NCI-H748 (cell line): ENCODE measurements around the gene LIAS.
A peak's percentile ranks its signal among the peaks of the same experiment; 100 is the strongest.
"Not testable (repeated sequence)": the region's sequence is repeated elsewhere in the genome, so short reads cannot be mapped to it uniquely, and the experiment has no call there.

Experiments used
- DNase-seq: peaks from one replicate; lab custom pipeline; 2025; ENCODE audit not compliant: unreplicated experiment; lab: John Stamatoyannopoulos, UW

LIAS gene

DNA sequence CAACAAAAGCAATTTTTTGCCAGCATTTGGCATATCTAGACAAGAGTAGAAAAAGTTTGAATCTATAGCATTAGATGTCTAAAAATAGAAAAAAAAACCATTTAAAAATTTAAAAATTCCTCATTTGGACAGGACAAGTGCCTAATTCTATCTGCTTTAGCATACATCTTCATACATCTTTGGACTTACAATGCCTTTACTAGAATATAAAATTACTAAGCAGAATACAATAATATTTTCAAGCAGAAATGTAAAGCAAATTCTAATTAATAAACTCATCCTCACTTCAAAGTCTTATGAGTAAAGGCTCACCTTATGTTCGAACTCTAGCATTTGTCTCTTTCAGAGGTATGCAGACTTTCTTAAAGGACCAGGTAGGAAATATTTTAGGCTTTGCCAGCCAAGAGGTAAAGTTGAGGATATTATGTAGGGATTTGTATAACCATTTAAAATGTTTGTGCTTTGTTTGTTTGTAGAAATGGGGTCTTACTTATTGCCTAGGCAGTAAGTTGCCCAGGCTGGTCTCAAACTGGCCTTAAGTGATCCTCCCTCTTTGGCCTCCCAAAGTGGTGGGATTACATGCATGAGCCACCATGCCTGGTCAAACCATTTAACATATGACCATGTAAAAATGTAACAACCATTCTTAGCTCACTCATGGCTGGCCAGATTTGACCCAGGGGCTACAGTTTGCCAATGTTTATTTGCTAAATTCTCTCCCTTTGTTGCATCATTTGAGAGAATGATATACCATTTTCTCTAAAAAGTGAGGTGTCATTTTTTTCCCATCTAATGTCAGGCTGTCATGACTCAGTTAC, 39.3 kb downstream of the LIAS start:
- no peak for DNase-seq

DNA sequence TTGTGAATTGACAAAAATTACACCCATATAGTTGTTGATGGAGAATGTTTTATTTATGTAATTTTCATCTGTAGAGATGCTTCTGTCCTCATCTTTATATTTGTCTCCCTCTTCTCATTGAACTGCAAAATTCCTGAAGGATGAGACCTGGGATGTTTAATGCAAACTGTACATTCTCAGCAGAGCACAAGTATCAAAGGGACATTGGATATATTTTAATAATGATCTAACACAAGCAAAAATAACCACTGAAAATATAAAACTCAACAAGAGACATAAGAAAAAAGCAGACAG, 39.8 kb downstream of the LIAS start:
- no peak for DNase-seq

DNA sequence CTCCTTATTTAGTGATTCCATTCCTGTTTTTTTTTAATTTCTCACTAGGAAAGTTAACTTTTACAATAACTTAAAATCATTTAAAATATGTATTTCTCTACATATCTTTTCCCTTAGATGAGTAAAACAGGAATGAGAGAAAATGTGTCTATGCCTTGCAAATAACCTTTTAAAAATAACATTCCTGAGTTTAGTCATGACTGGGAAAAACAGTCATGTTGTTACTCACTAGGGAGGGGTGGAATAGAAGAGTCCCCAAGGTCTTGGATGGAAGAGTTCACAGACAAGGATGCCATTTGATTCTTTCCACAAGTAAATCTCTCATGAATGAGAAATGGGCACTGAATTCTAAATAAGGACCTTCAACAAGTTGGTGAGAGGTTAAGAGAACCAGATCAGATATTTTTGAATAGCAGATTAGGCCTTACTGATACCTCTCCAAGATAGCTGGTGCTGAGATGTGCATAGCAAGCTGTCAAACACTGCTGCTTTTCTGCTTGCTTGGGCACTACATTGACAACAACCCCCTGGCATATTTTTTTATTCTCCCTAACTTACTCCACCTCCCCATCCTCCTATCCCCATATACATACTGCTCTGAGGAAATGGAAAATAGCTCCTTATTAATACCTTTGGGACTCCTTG, 43.3 kb downstream of the LIAS start:
- no peak for DNase-seq

DNA sequence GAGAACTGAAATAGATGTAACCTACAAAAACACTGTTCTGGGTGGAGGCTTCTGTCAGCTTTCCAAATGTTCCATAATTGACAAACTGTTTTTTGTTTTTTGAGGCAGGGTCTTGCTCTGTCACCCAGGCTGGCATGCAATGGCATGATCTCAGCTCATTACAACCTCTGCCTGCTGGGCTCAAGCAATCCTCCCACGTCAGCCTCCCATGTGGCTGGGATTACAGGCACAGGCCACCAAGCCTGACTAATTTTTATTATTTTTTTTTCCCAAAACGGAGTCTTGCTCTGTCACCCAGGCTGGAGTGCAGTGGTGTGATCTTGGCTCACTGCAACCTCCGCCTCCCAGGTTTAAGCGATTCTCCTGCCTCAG, 43.8 kb downstream of the LIAS start:
- not testable (repeated sequence) for DNase-seq

DNA sequence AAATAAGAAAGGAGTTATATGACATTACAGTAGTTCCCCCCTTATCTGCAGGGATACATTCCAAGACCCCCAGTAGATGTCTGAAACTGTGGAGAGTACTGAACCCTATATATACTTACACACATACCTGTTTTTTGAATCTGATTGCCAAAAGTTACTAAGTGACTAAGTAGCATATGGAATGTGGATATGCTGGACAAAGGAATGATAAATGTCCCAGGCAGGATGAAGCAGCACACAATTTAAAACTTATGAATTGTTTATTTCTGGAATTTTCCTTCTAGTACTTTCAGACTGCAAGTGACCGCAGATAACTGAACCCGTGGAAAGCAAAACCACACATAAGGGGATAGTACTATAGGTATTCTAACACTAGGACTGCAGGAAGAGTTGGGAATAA, 45.7 kb downstream of the LIAS start:
- DNase-seq, result no peak

DNA sequence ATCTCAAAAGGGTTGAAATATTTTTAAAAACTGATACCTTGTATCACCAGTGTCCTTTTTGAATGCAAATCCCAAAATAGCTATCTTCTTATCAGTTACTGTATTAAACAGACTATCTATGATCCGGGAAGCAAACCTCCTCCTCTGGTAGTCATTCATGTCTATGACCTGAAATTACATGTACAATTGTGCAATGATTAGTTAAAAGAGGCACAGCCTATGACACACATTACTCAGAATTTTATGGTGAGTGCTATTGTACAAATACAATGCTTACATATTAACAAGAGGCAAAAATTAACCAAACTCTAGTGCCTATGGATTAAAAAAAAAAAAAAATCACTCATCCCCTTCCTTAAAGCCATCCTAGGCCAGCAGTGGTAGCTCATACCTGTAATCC, 46.7 kb downstream of the LIAS start:
- no peak for DNase-seq

DNA sequence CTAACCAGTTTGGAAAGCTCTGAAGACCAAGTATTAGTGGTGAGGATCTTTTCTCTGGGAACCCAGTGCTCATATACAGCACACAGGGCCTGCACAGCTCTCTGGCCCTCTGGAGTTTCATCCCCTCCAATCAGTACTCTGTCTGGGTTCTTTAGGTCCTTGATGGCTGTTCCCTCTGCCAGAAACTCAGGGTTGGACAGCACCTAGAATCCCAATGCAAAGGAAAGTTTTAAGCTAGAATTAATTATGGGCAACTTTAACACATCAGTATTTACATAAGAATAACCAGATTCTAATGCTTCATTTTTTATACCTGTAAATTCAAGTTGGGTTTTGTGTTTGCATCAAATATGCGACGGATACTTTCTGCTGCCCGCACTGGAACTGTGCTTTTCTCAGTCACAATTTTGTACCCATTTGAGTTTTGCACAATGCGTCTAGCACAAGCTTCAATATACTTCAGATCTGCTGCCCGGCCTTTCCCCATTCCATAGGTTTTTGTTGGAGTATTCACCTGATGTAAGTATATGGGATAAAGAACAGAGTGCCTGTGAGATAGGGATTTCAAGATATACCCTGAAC, 51.6 kb downstream of the LIAS start:
- no peak for DNase-seq

DNA sequence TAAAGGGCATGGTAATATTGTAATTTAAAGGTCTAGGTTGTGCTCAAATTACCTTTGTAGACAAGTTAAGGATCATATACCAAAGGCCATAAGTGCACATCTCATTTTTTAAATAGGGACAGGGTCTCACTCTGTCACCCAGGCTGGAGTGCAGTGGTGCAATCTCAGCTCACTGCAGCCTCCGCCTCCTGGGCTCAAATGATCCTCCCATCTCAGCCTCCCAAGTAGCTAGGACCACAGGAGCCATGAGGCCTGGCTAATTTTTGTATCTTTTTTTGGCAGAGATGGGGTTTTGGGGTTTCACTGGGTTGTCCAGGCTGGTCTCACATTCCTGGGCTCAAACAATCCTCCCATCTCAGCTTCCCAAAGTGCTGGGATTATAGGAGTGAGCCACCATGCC, 55.4 kb downstream of the LIAS start:
- DNase-seq, result not testable (repeated sequence)

DNA sequence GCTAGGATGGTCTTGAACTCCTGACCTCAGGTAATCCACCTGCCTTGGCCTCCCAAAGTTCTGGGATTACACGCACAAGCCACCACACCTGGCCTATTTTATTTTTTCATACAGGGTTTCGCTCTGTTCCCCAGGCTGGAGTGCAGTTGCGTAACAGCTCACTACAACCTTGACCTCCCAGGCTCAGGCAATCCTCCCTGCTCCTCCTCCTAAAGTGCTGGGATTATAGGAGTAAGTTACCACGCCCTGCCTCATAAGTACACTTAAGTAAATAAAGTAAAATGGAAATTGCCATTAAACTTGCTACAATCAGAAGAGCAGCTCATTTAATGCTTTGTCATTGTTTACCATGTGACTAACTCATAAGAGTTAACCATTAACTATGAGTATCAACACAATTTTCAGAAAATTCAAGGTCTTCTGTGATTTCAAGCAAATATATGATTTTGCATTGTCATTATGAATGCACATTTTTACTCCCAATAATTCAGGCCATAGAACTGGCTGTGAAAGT, 56.1 kb downstream of the LIAS start:
- DNase-seq, result peak; percentile 20

DNA sequence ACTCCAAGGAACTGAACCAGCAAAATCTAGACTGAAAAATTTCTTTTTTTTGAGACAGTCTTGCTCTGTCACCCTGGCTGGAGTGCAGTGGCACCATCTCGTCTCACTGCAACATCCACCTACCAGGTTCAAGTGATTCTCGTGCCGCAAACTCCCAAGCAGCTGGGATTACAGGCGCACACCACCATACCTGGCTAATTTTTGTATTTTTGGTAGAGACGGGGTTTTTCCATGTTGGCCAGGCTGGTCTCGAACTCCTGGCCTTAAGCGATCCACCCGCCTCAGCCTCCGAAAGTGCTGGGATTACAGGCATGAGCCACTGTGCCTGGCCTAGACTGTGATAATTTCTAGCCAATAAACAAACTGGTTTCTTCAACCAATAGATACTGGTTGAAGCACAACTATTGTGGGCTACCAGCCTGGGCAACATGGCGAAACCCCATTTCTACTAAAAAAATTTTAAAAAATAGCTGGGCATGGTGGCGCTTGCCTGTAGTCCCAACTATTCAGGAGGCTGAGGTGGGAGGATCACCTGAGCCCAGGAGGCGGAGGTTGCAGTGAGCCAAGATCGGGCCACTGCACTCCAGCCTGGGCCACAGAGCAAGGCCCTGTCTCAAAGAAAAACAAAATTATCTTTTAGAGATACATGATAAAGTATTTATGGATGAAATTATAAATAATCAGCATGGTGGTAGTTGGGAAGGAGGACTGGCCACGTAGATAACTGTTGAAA, 57.0 kb downstream of the LIAS start:
- DNase-seq, result not testable (repeated sequence)

DNA sequence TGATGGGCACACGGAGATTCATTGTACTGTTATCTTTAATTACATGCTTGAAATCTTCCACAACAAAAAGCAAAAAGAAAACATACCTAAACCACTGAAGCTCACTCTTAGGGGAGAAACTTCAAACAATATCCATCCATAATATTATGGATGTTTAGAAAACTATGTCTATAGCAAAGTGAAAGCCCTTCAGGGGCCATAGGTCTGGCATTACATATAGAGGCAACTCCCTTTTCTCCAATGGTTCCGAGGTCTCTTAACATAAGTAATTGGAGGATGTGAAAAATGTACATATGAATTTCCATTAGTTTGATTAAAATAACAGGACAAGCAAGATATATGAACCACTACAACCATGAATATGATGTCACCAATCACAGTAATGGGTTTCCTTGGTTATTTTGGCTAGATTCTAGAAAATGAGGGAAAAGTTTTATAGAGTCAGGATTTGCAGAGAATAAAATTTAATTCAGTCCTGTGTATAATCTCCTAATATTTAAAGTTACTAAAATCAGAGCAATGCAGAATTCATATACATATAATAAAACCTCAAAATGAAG, 57.6 kb downstream of the LIAS start:
- no peak for DNase-seq

DNA sequence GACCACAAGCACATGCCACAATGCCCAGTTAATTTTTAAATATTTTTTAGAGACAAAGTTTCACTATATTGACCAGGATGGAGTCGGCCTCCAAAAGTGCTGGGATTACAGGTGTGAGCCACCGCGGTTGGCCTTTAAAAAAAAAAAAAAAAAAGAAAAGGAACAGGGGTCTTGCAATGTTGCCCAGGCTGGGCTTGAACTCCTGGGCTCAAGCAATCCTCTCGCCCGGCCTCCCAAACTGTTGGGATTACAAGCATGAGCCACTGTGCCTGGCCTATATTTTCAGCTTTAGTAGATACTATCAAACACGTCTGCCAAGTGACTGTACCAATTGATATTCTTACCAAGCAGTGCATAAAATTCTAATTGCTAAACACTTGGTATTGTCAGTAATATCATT, 59.6 kb downstream of the LIAS start:
- no peak for DNase-seq

DNA sequence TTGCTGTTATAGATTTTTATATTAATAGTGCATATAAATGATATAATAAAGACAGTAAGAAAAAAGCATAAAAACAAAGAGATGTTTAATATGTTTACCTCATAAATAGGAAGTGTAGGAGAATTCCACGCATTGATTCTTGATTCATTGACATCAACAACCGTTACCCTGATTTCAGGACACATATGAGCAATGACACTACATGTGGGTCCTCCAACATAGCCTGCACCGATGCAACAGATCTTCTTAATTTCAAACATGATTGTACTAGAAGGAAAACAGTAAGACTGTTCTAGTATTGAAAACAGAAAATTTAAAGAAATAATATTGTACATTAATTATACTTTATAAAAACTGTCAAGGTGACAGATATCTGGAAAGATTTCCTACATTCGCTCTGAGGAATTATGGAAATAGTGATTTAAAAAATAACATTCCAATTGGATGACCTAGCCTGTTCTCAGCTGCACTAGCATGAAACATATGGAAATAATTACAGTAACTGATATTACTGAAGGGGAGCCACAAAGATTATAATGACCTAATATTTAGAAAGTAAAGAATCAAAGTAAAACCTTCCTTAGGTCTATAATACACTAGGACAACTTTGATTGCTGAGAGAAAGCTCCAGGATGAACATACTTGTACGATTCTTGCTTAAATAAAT, 62.5 kb downstream of the LIAS start:
- no peak for DNase-seq

DNA sequence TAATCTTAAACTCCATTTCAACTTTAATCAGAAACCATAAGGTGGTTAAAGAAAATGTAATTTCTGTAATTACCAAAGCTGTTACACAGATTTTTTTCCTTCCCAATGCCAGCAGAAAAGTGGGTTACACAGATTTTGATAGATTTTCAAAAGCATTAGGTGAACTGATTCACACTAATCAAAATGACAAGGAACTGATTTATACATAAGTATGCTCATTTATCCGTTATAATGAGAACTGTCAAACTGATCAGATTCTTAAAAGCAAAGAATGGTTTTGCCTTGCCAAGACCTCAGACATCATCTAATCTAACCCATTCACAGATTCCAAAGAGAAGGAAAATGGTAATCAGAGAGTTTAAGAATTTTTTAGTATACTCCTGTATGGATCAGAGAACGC, 63.2 kb downstream of the LIAS start:
- no peak for DNase-seq

DNA sequence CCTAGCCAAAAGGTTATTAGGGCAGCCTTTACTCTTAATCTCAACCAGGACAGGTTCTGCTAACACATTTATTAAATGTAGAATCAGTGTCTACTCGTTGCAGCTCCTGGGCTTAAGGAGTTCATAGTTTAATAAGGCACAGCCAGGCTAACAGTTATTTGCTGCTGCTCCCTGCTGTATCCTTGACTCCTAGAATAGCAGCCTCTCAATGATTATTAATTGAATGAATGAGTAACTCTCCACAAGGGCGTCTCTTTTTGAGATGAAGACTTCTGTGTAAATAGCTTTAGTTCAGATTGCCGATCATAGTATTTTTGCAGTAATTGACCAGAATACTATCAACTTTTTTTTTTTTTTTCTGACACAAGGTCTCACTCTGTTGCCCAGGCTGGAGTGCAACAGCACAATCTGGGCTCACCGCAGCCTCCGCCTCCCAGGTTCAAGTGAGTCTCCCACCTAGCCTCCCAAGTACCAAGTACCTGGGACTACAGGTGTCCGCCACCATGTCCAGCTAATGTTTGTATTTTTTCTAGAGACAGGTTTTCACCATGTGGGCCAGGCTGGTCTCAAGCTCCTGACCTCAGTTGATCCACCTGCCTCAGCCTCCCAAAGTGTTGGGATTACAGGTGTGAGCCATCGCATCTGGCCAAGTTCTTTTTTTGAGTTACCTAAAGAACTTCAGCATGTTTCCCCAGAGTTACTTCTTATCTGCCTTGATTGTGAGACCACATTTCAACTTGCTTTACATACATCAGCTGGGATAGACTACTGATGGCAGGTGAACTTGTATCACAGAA, 65.5 kb downstream of the LIAS start:
- no peak for DNase-seq

DNA sequence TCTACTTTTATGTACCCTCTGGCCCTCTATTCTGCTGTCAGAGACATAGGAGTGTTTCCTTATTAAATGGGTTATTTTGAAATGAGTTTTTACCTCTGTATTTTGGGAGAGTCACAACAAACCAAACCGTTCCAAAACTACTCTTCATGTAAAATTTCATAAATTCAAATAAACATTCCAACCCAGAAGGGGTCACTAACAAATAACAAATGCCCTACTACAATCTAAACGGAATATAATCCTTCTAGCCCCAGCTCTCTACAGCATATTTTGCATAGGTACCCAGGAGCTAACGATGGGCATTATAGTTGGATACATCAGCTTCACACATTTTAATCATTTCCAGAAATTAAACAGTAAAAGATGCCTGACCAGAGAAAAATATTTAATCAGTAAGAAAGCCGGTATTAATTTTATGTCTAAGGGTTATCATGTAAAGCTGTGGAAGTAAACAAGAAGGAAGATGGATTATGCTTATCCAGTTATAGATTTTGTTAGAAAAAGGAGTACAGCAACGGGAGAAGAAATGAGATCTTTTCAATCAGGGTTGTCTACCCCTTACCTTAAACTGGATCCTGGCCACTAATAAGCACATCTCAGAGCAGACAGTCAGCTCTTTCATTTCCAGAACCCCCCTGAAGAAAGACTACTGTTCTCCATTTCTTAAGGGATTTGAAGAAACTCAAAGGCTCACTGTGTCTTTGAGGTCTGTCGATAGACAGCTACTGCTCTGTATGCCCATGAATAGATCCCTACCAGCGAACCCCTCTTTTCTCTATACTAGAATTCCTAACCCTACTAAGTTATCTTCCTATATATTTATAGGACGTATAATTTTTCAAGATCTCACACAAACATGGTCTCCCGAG, 67.2 kb downstream of the LIAS start:
- no peak for DNase-seq

DNA sequence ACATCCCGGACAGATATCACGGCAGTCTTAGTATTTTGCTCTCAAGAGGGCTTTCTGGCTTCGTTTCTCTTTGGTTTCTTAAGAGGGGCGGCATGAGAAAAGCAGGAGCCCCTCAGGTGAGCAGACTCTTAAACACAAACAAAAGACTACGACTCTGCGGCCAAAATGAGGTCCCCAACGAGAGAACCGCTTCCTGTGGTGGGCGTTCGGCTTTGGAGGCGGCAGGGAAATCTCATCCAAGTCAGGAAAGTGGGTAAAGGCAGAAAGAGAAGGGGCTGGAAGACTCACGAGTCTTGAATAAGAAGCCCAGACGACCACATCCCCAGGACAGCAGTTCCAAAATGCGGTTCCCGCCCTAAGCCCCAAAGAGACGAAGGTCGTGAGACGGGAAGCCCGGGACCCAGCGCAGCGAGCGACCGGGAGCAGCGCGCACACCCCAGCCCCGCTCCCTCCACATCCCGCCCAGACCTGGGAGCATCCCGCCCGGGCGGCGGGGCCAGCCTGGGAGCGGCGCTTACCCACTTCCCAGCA, 68.0 kb downstream of the LIAS start:
- DNase-seq, result no peak

DNA sequence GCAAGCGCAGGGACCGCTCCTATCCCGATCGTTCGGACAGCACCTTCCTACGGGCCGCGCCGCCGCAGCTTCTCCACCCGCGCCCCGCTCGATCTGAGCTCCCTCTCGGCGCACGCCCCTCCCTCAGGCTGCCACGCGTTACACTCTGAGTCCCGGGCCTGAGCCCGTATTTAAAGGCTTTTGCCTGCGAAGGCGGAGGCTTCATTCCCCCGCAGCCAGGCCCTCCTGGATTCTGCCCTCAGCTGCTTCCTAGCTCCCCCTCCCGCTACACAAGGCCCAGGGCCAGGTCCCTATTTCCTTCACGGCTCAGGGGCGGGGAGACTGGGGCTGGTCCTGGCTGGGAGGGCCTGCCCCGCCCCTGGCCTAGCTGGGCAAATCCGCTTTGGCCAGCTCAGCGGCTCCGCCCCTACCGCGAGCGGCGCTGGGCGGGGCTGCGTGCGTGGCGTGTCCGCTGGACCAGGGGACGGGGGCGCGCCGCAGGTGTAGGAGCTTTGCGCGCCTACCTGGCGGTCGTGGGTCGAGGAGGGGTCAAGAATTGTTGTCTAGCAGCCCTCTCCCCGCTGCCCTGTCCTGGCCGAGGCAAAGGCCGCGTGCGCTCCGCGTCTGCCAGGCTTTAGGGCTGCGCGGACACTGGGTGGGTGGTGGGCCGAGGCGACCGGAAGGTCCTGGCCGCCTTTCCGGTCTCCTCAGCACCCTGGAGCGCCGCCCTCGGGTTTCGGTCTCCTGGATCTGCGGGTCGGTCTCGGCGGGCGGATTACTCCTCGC, 68.6 kb downstream of the LIAS start, which contains the start of gene UGDH:
Gene UGDH, minus strand, starts transcription at position 144 of the 765 bp plus-strand sequence. CDS start 5,927 bp downstream, outside the sequence.
- DNase-seq, result peak; percentile 95
